Astrocyte of the spinal cord (primary cell): ENCODE data around the gene RNASEH2A.

ENCODE experiments used
- DNase-seq: peaks from one replicate; pipeline ENCODE4 v3.0.0; 2011; ENCODE audit warnings: low read depth, low spot score
- H3K4me3 ChIP-seq: 2 replicates; pipeline ENCODE4 v1.5.1; 2011; ENCODE audit warnings: low read depth, mild to moderate bottlenecking, low read length, moderate library complexity
- in situ Hi-C: cut with HindIII; loops from 2 replicates; pipeline ENCODE4 v1.10.0; 2017; ENCODE audit warnings: low sequenced_read_pairs
- TF ChIP-seq, protein P1 (sequence below): IDR thresholded peaks from 2 replicates; pipeline ENCODE4 v1.5.1; 2012; ENCODE audit warnings: low read depth, mild to moderate bottlenecking, low read length, inconsistent platforms

The RNASEH2A gene

DNA sequence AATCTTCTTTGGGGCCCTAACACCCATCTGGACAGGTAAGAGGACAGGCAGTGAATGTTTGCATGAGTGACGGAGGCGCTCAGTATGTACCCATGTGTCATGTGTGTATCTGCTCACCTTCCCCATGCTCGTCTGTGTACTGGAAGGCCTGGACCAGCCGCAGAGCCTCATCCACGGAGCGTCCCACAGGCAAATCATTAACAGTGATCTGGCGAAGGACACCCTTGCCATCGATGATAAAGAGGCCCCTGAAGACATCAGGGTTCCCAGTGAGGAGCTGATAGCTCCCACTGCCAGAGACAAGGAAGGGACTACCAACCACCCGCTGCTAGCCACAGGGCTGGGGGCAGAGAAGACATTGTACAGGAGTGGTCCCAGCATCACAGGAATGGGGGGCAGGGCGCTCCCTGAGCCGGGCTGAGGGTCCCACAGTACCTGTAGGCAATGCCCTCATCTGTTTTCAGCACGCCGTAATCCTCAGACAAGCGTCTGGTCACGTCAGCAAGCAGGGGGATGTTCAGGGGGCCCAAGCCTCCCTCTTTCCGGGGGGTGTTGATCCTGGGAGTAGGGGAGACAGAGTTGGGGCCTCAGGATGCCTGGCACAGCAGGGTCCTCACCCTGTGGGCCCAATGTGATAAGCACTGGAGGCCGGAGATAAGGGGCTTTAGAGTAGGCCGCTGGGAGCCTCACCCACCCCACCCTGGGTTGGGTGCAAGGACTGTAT, 6.5 kb upstream of the RNASEH2A start:
- in situ Hi-C loops, result no loop called here
- H3K4me3 ChIP-seq, result no peak overlapping the region
- TF ChIP-seq, protein P1, sequence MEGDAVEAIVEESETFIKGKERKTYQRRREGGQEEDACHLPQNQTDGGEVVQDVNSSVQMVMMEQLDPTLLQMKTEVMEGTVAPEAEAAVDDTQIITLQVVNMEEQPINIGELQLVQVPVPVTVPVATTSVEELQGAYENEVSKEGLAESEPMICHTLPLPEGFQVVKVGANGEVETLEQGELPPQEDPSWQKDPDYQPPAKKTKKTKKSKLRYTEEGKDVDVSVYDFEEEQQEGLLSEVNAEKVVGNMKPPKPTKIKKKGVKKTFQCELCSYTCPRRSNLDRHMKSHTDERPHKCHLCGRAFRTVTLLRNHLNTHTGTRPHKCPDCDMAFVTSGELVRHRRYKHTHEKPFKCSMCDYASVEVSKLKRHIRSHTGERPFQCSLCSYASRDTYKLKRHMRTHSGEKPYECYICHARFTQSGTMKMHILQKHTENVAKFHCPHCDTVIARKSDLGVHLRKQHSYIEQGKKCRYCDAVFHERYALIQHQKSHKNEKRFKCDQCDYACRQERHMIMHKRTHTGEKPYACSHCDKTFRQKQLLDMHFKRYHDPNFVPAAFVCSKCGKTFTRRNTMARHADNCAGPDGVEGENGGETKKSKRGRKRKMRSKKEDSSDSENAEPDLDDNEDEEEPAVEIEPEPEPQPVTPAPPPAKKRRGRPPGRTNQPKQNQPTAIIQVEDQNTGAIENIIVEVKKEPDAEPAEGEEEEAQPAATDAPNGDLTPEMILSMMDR, result no peak
- no peak for DNase-seq

DNA sequence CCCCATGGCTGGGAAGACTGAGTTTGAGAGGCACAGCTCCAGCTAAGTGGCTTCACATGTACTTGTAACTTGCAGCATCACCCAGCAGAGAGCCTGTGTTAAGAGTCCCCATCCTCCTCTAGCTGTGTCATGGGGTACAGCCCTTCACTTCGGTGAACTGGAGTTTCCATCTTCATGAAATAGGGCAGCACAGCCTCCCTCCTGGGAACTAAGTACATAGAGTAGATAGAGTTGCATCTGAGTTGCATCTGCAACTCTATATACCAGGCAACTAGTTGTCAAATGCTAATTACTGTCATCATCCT, 6.0 kb upstream of the RNASEH2A start:
- peak overlapping the region; percentile 87 for H3K4me3 ChIP-seq
- TF ChIP-seq, protein P1, result no peak
- in situ Hi-C loops, result no loop called here
- DNase-seq, result no peak

- no peak for DNase-seq
Measured at GRCh38 chr19:12800923-12801465, 5.4 kb upstream of the RNASEH2A start.

GRCh38 chr19:12801466-12802266, 4.7 kb upstream of the RNASEH2A start, which contains the start of the genes PRDX2 and THSD8:
Gene PRDX2 (minus strand): TSS chr19:12801800. CDS start chr19:12801261, 539 bp downstream.
Gene THSD8 (plus strand): TSS chr19:12802069. CDS start chr19:12802072, 3 bp downstream.
- TF ChIP-seq, protein P1, result peak; percentile 6
- DNase-seq, result peak; percentile 71
- H3K4me3 ChIP-seq, result peak within 1 kb of the TSS; percentile 87
- in situ Hi-C loops, result no loop called here

More at GRCh38 chr19:12800923-12801465, 5.4 kb upstream of the RNASEH2A start:
- TF ChIP-seq, protein P1, result no peak
- peak overlapping the region; percentile 87 for H3K4me3 ChIP-seq
- in situ Hi-C loops, result no loop called here

- TF ChIP-seq, protein P1, result no peak
- no peak for DNase-seq
- in situ Hi-C loops, result no loop called here
- H3K4me3 ChIP-seq, result peak overlapping the region; percentile 87
Measured at GRCh38 chr19:12802267-12803106, 3.9 kb upstream of the RNASEH2A start.

DNA sequence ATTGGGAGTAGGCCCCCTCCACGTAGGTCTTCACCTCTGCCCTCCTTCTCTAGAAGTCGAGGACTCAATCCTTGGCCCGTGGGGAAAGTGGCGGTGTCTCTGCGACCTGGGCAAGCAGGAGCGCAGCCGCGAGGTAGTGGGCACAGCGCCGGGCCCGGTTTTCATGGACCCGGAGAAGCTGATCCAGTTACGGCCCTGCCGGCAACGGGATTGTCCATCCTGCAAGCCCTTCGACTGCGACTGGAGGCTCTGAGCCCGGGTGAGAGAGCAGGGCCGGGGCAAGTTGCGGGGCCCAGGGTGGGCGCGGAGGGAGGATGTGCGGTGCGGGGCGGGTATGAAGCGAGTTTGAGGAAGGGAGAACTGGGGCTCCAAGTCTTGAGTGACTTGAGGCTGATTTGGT, 2.3 kb upstream of the RNASEH2A start:
- in situ Hi-C loops, result no loop called here
- TF ChIP-seq, protein P1, result no peak

More for the DNA sequence above, 2.3 kb upstream of the RNASEH2A start:
- no peak for DNase-seq
- H3K4me3 ChIP-seq, result no peak overlapping the region
